Neutrophil (primary cell): ENCODE measurements around the gene APOL5.

Experiments
- H3K27ac ChIP-seq: fragments of 200-600 bp; sonication (generic); 2 replicates; pipeline ENCODE4 v1.5.1; 2016; ENCODE audit warnings: mild to moderate bottlenecking, moderate library complexity
- H3K27me3 ChIP-seq: fragments of 200-600 bp; sonication (generic); 2 replicates; pipeline ENCODE4 v1.6.0; 2016; ENCODE audit warnings: mild to moderate bottlenecking
- H3K36me3 ChIP-seq: fragments of 200-600 bp; sonication (generic); 2 replicates; pipeline ENCODE4 v1.5.1; 2017
- H3K4me1 ChIP-seq, 2 experiments: fragments of 200-600 bp in 1 of 2; sonication (generic) in 1 of 2; 1 replicate in 1 of 2; 2 replicates in 1 of 2; pipeline versions ENCODE4 v1.5.1 to v1.6.1; 2013 to 2016; ENCODE audit warnings: low read depth in 1 of 2, low read length in 1 of 2, mild to moderate bottlenecking in 1 of 2, moderate library complexity in 1 of 2; ENCODE audit not compliant: control insufficient read depth in 1 of 2, insufficient read depth in 1 of 2
- H3K4me3 ChIP-seq, 2 experiments: fragments of 200-600 bp in 1 of 2; sonication (generic) in 1 of 2; 1 replicate in 1 of 2; 2 replicates in 1 of 2; pipeline ENCODE4 v1.5.1; 2013 to 2016; ENCODE audit warnings: low read depth in 1 of 2, low read length in 1 of 2, mild to moderate bottlenecking in 1 of 2, moderate library complexity in 1 of 2
- H3K9me3 ChIP-seq: fragments of 200-600 bp; sonication (generic); 2 replicates; pipeline ENCODE4 v1.5.1; 2016
- CTCF ChIP-seq: fragments of 200-600 bp; sonication (generic); IDR thresholded peaks from 2 replicates; pipeline ENCODE4 v1.5.1; 2016; ENCODE audit warnings: antibody characterized with exemption

APOL5 gene

GRCh38 chr22:35686298-35686697 is 31.4 kb upstream of the APOL5 start:
- TF ChIP-seq CTCF: no peak
- Histone ChIP-seq H3K9me3 (no peaks in the 10 kb centered on the region), H3K4me1 (no peaks in the 10 kb centered on the region), H3K27me3 (no peaks in the 10 kb centered on the region), H3K36me3 (no peaks in the 10 kb centered on the region), H3K4me3 (no peak overlapping the region), H3K27ac (no peak overlapping the region)

- Histone ChIP-seq H3K27me3 (no peaks in the 10 kb centered on the region), H3K27ac (no peak overlapping the region), H3K4me3 (no peak overlapping the region), H3K36me3 (no peaks in the 10 kb centered on the region), H3K4me1 (no peaks in the 10 kb centered on the region), H3K9me3 (no peaks in the 10 kb centered on the region)
- no peak for TF ChIP-seq CTCF
These were observed 30.2 kb upstream of the APOL5 start for GRCh38 chr22:35687461-35687860.

GRCh38 chr22:35688913-35689675 is 28.6 kb upstream of the APOL5 start:
- no peak overlapping the region for H3K4me3 ChIP-seq
- H3K36me3 ChIP-seq: no peaks in the 10 kb centered on the region

GRCh38 chr22:35690001-35690400 is 27.7 kb upstream of the APOL5 start:
- no peak overlapping the region for H3K4me3 ChIP-seq

More at GRCh38 chr22:35688913-35689675, 28.6 kb upstream of the APOL5 start:
- H3K27ac ChIP-seq: no peak overlapping the region
- no peak for TF ChIP-seq CTCF
- no peaks in the 10 kb centered on the region for H3K4me1 ChIP-seq
- H3K27me3 ChIP-seq: no peaks in the 10 kb centered on the region
- H3K9me3 ChIP-seq: no peaks in the 10 kb centered on the region

GRCh38 chr22:35695202-35695601 is 22.5 kb upstream of the APOL5 start:
- H3K27me3 ChIP-seq: no peaks in the 10 kb centered on the region
- no peaks in the 10 kb centered on the region for H3K36me3 ChIP-seq
- H3K4me1 ChIP-seq: no peaks in the 10 kb centered on the region
- no peak overlapping the region for H3K27ac ChIP-seq
- H3K4me3 ChIP-seq: no peak overlapping the region
- no peak for TF ChIP-seq CTCF
- H3K9me3 ChIP-seq: no peaks in the 10 kb centered on the region

More at GRCh38 chr22:35690001-35690400, 27.7 kb upstream of the APOL5 start:
- no peak for TF ChIP-seq CTCF
- Histone ChIP-seq H3K27me3 (no peaks in the 10 kb centered on the region), H3K36me3 (no peaks in the 10 kb centered on the region), H3K4me1 (no peaks in the 10 kb centered on the region), H3K9me3 (no peaks in the 10 kb centered on the region), H3K27ac (no peak overlapping the region)
